CD14-positive monocyte (primary cell): ENCODE measurements around the gene TTC3. TPM values are rescaled to one million over a fixed set of nuclear protein-coding genes. Genes with fewer than 3 reads are reported as not detected.
"Not testable (repeated sequence)": the region's sequence is repeated elsewhere in the genome, so short reads cannot be mapped to it uniquely, and the experiment has no call there.

ENCODE experiments used
- DNase-seq, 3 donors: peaks; one replicate each; pipeline ENCODE4 v3.0.0-alpha.2; 2011 to 2022
- H2AFZ ChIP-seq: 2 replicates; pipeline ENCODE4 v1.6.0; 2012; ENCODE audit warnings: mild to moderate bottlenecking, low read depth, low read length, inconsistent platforms; ENCODE audit not compliant: insufficient read depth, poor library complexity, severe bottlenecking
- H3K27ac ChIP-seq, 2 donors: 1 replicate in 1 of 2; 2 replicates in 1 of 2; pipeline ENCODE4 v1.5.1; 2012 to 2013; ENCODE audit warnings: low read length in 2 of 2, control low read depth in 1 of 2, inconsistent platforms in 1 of 2, low read depth in 1 of 2, mild to moderate bottlenecking in 1 of 2
- H3K27me3 ChIP-seq, 2 donors: one replicate each; pipeline versions ENCODE4 v1.6.0 to v1.6.1; 2011 to 2013; ENCODE audit warnings: low read length in 2 of 2; ENCODE audit not compliant: control insufficient read depth in 2 of 2, insufficient read depth in 2 of 2
- H3K36me3 ChIP-seq, 2 donors: replicated peaks in 1 of 2; 1 replicate in 1 of 2; 2 replicates in 1 of 2; pipeline versions ENCODE4 v1.5.1 to v1.6.1; 2012 to 2013; ENCODE audit warnings: low read length in 2 of 2, control low read depth in 1 of 2, inconsistent platforms in 1 of 2, mild to moderate bottlenecking in 1 of 2; ENCODE audit not compliant: insufficient read depth in 2 of 2, control insufficient read depth in 1 of 2
- H3K4me1 ChIP-seq, 2 donors: 1 replicate in 1 of 2; 2 replicates in 1 of 2; pipeline versions ENCODE4 v1.5.1 to v1.6.1; 2012 to 2013; ENCODE audit warnings: low read length in 2 of 2, control low read depth in 1 of 2, inconsistent platforms in 1 of 2, mild to moderate bottlenecking in 1 of 2, moderate library complexity in 1 of 2; ENCODE audit not compliant: insufficient read depth in 2 of 2, control insufficient read depth in 1 of 2
- H3K4me2 ChIP-seq: replicated peaks from 2 replicates; pipeline ENCODE3; 2012; ENCODE audit warnings: low read length, moderate library complexity, mild to moderate bottlenecking; ENCODE audit not compliant: poor library complexity, severe bottlenecking; ENCODE audit errors: extremely low read depth
- H3K4me3 ChIP-seq, 3 experiments: fragments of 200-600 bp in 1 of 3; sonication (generic) in 1 of 3; replicated peaks in 1 of 3; 1 replicate in 2 of 3; 2 replicates in 1 of 3; pipeline ENCODE4 v1.5.1; 2011 to 2013; ENCODE audit warnings: low read length in 3 of 3, mild to moderate bottlenecking in 3 of 3, control low read depth in 2 of 3, low read depth in 2 of 3, inconsistent platforms in 1 of 3, moderate library complexity in 1 of 3
- H3K79me2 ChIP-seq: 2 replicates; pipeline ENCODE4 v1.6.0; 2012; ENCODE audit warnings: mild to moderate bottlenecking, control low read depth, inconsistent platforms, low read length, moderate library complexity; ENCODE audit not compliant: insufficient read depth
- H3K9ac ChIP-seq: 2 replicates; pipeline ENCODE4 v1.6.0; 2017; ENCODE audit warnings: low read length, mild to moderate bottlenecking; ENCODE audit not compliant: insufficient read depth, poor library complexity, severe bottlenecking
- H3K9me3 ChIP-seq, 2 donors: replicated peaks in 1 of 2; 1 replicate in 1 of 2; 2 replicates in 1 of 2; pipeline versions ENCODE4 v1.5.1 to v1.6.1; 2012 to 2013; ENCODE audit warnings: low read length in 2 of 2, control low read depth in 1 of 2; ENCODE audit not compliant: control insufficient read depth in 1 of 2, insufficient read depth in 1 of 2
- H4K20me1 ChIP-seq: 2 replicates; pipeline ENCODE4 v1.6.0; 2012; ENCODE audit warnings: mild to moderate bottlenecking, low read length, control low read depth, moderate library complexity; ENCODE audit not compliant: insufficient read depth
- H3K27ac Mint-ChIP-seq, 7 donors: one replicate each; pipeline ENCODE4 v1.8.0; 2020; ENCODE audit warnings: mild to moderate bottlenecking in 7 of 7, mixed read lengths in 7 of 7, moderate library complexity in 6 of 7, inconsistent platforms in 2 of 7
- H3K27me3 Mint-ChIP-seq, 3 donors: one replicate each; pipeline ENCODE4 v1.8.0; 2021 to 2022; ENCODE audit warnings: low read depth in 3 of 3, mild to moderate bottlenecking in 3 of 3, mixed read lengths in 3 of 3, moderate library complexity in 3 of 3, inconsistent platforms in 1 of 3
- H3K36me3 Mint-ChIP-seq, 2 donors: one replicate each; pipeline ENCODE4 v1.8.0; 2020; ENCODE audit warnings: mixed read lengths in 2 of 2, inconsistent platforms in 1 of 2, mild to moderate bottlenecking in 1 of 2
- H3K4me1 Mint-ChIP-seq: one replicate; pipeline ENCODE4 v1.8.0; 2020; ENCODE audit warnings: mild to moderate bottlenecking, mixed read lengths
- H3K4me3 Mint-ChIP-seq, 2 donors: one replicate each; pipeline ENCODE4 v1.8.0; 2020; ENCODE audit warnings: mild to moderate bottlenecking in 2 of 2, mixed read lengths in 2 of 2, moderate library complexity in 1 of 2
- H3K9me3 Mint-ChIP-seq, 7 donors: one replicate each; pipeline ENCODE4 v1.8.0; 2020 to 2022; ENCODE audit warnings: mixed read lengths in 7 of 7, mild to moderate bottlenecking in 6 of 7, moderate library complexity in 6 of 7, inconsistent platforms in 2 of 7
- WGBS: methylation state at CpG from one replicate; pipeline ENCODE4 v1.1.5; 2013; ENCODE audit warnings: missing lambda C conversion rate; ENCODE audit not compliant: insufficient coverage; 5-methylcytosine and 5-hydroxymethylcytosine counted together
- intact Hi-C, 2 donors: fragments of 100-400 bp; cut with micrococcal nuclease; formaldehyde crosslinking; loops; one replicate each; pipeline versions ENCODE4 v1.15.0 to v1.15.1; 2023
- polyA plus RNA-seq, 3 donors: library from polyadenylated mRNA; depleted of rRNA in 1 of 3; unstranded in 2 of 3; stranded (reverse) in 1 of 3; fragments of 300-500 nt in 2 of 3; fragments of >200 nt in 1 of 3; fragmentation: Illumina TruSeq in 2 of 3; gene quantifications; 1 replicate in 2 of 3; 2 replicates in 1 of 3; pipeline ENCODE4 v1.2.3, GENCODE V29; 2012 to 2021
- TF ChIP-seq, protein P1 (sequence below): fragments of 200-600 bp; IDR thresholded peaks from one replicate; pipeline ENCODE4 v1.8.0; 2022; ENCODE audit warnings: antibody characterized with exemption, mild to moderate bottlenecking

The TTC3 gene
- polyA plus RNA-seq, 3 donors, result 9.6 to 35.4 (median 17.9) TPM

DNA sequence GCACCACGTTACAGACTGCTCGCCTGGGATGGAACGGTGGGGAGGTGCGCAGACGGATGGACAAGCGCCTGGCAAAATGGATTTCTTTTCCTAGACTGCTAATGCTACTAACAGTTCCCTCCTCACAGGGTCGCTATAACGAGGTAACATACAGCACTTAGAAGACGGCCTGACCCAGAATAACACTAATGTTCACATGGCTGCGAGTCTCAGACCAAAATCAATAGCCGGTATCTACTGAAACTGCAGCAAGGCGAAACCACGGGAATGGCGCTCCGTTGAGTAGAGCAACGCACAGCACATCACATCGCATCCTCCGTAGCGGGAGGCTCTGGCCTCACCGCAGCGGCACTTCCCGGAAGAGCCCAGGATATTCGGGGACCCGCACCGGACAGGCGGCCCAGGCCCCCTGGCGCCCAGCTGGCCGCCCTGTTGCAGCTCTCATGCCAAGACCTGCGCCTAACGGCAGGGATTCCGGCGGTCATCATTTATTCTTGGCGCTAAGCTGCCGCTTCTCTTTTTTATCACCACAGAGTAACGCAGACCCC is 147.5 kb downstream of the TTC3 start:
- H3K4me3 ChIP-seq, result peak overlapping the region; percentile 55 to 82 (median 67)
- H3K27ac ChIP-seq, result peak overlapping the region; percentile 21 to 55
- TF ChIP-seq, protein P1, sequence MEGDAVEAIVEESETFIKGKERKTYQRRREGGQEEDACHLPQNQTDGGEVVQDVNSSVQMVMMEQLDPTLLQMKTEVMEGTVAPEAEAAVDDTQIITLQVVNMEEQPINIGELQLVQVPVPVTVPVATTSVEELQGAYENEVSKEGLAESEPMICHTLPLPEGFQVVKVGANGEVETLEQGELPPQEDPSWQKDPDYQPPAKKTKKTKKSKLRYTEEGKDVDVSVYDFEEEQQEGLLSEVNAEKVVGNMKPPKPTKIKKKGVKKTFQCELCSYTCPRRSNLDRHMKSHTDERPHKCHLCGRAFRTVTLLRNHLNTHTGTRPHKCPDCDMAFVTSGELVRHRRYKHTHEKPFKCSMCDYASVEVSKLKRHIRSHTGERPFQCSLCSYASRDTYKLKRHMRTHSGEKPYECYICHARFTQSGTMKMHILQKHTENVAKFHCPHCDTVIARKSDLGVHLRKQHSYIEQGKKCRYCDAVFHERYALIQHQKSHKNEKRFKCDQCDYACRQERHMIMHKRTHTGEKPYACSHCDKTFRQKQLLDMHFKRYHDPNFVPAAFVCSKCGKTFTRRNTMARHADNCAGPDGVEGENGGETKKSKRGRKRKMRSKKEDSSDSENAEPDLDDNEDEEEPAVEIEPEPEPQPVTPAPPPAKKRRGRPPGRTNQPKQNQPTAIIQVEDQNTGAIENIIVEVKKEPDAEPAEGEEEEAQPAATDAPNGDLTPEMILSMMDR, result no peak
- H2AFZ ChIP-seq, result peak overlapping the region; percentile 95
- Mint-ChIP-seq H3K9me3 (peaks cover 0 to 8% (median 0%) of the 10 kb centered on the region in 7 donors), H3K27me3 (peaks cover 2 to 10% (median 9%) of the 10 kb centered on the region in 3 donors), H3K36me3 (peaks cover 17 to 28% of the 10 kb centered on the region in 2 donors), H3K4me1 (peaks cover 19% of the 10 kb centered on the region), H3K27ac (peak overlapping the region in 5 of 7 donors; percentile 1 to 87 (median 54)), H3K4me3 (peak overlapping the region; percentile 90 to 93)
- no peaks in the 10 kb centered on the region for H3K9me3 ChIP-seq
- peak overlapping the region; percentile 50 for H3K9ac ChIP-seq
- no peaks in the 10 kb centered on the region for H3K79me2 ChIP-seq
- intact Hi-C loops, result loop anchor here in 1 of 2 donors (5.0 to 10.0 kb wide), 2 partner anchors 242 to 334 kb away; no protein-coding TSS in a partner anchor
- DNase-seq, result peak; percentile 12 to 29 (median 18)
- H3K4me1 ChIP-seq, result peaks cover 14 to 20% of the 10 kb centered on the region in 2 donors
- no peaks in the 10 kb centered on the region for H4K20me1 ChIP-seq
- H3K4me2 ChIP-seq, result peak overlapping the region; percentile 91
- WGBS, result 1% methylated on average over 30 of the region's 35 CpGs
- H3K36me3 ChIP-seq, result peaks cover 15 to 27% of the 10 kb centered on the region in 2 donors
- H3K27me3 ChIP-seq, result no peaks in the 10 kb centered on the region

DNA sequence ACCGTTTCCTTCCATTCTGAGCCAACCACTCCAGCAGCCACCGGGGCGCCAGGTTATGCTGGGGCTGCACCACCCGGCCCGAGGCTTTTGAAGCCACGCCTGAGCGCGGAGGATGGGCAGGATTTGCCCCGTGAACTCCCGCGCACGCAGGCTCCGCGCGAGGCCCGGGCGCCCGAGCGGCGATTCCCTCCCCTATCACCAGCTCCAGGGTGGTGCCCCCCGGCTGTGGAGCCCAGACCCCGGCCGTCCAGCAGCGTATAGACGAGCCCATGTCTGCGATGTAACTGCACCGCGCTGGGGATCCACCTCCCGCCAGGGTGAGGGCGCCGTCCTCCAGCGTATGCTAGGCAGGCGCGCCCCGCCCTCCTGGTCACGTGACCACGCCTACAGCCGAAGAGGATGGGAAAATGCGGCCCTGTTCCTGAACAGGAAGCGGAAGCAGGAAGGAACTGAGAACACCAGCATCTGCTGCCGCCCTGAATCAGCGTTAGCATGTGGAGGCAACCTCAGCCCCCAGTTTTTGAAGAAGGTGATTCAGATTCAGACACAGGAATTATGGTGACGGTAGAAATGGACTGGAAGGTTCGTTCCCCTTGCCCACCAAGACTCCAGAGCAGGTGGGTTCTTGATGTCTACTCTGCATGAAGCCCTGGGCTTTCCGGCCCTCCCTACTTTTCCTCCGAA is 148.1 kb downstream of the TTC3 start:
- DNase-seq, result peak; percentile 89 to 96 (median 94)
- Mint-ChIP-seq H3K27ac (peak overlapping the region; percentile 32 to 87 (median 78)), H3K4me3 (peak overlapping the region; percentile 90 to 93), H3K9me3 (peaks cover 0 to 8% (median 0%) of the 10 kb centered on the region in 7 donors), H3K27me3 (peaks cover 2 to 10% (median 9%) of the 10 kb centered on the region in 3 donors), H3K4me1 (peaks cover 23% of the 10 kb centered on the region), H3K36me3 (peaks cover 24 to 34% of the 10 kb centered on the region in 2 donors)
- Histone ChIP-seq H3K27me3 (no peaks in the 10 kb centered on the region), H3K9me3 (no peaks in the 10 kb centered on the region), H2AFZ (peak overlapping the region; percentile 95), H3K27ac (peak overlapping the region; percentile 21 to 55), H3K4me3 (peak overlapping the region; percentile 55 to 82 (median 67)), H4K20me1 (no peaks in the 10 kb centered on the region), H3K36me3 (peaks cover 20 to 33% of the 10 kb centered on the region in 2 donors), H3K79me2 (no peaks in the 10 kb centered on the region), H3K4me1 (peaks cover 14 to 24% of the 10 kb centered on the region in 2 donors), H3K9ac (peak overlapping the region; percentile 50), H3K4me2 (peak overlapping the region; percentile 91)
- intact Hi-C loops, result loop anchor here in 1 of 2 donors (5.0 to 10.0 kb wide), 2 partner anchors 241 to 334 kb away; no protein-coding TSS in a partner anchor
- under 1% methylated on average over 44 of the region's 46 CpGs for WGBS
- TF ChIP-seq, protein P1, result peak; percentile 67

DNA sequence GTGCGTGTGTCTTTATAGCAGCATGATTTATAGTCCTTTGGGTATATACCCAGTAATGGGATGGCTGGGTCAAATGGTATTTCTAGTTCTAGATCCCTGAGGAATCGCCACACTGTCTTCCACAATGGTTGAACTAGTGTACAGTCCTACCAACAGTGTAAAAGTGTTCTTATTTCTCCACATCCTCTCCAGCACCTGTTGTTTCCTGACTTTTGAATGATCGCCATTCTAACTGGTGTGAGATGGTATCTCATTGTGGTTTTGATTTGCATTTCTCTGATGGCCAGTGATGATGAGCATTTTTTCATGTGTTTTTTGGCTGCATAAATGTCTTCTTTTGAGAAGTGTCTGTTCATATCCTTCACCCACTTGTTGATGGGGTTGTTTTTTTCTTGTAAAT is 149.2 kb downstream of the TTC3 start:
- not testable (repeated sequence) for H3K27me3 ChIP-seq, H3K27ac ChIP-seq, H3K9me3 ChIP-seq, H3K4me3 ChIP-seq, H3K9me3 Mint-ChIP-seq, H3K4me3 Mint-ChIP-seq, H3K9ac ChIP-seq, H3K27ac Mint-ChIP-seq, H2AFZ ChIP-seq, H3K79me2 ChIP-seq, H3K27me3 Mint-ChIP-seq, DNase-seq, H4K20me1 ChIP-seq, H3K4me2 ChIP-seq
- no CpG with 5 or more reads among the region's 3 CpGs for WGBS
- Mint-ChIP-seq H3K4me1 (peaks cover 23% of the 10 kb centered on the region), H3K36me3 (peaks cover 35 to 45% of the 10 kb centered on the region in 2 donors)
- intact Hi-C loops, result loop anchor here in 1 of 2 donors (5.0 to 10.0 kb wide), 2 partner anchors 240 to 333 kb away; no protein-coding TSS in a partner anchor
- Histone ChIP-seq H3K36me3 (peaks cover 32 to 44% of the 10 kb centered on the region in 2 donors), H3K4me1 (peaks cover 14 to 24% of the 10 kb centered on the region in 2 donors)
